ENCODE measurements around the gene PDIA2.

GRCh38 chr16:293043-293775, 10.2 kb downstream of the PDIA2 start:
- no peak for TF ChIP-seq CTCF (IDR thresholded peaks at IDR 0.05)
- TF ChIP-seq POLR2A (IDR thresholded peaks at IDR 0.05), result no peak
- no peak for TF ChIP-seq POLR2AphosphoS5 (IDR thresholded peaks at IDR 0.05)
